HL-60 (cell line): ENCODE results near the gene CTR9.

ENCODE experiments used
- CTCF ChIP-seq: IDR thresholded peaks from one replicate; pipeline ENCODE4 v1.5.1; 2011; ENCODE audit warnings: low read length, control low read depth, inconsistent platforms; ENCODE audit not compliant: insufficient read depth
- GABPA ChIP-seq: IDR thresholded peaks from 2 replicates; pipeline ENCODE4 v1.6.1; 2012; ENCODE audit warnings: low read depth
- POLR2AphosphoS5 ChIP-seq: IDR thresholded peaks from 2 replicates; pipeline ENCODE4 v1.6.1; 2012; ENCODE audit warnings: low read depth
- REST ChIP-seq: IDR thresholded peaks from 2 replicates; pipeline ENCODE4 v1.6.1; 2012; ENCODE audit warnings: low read depth; ENCODE audit not compliant: insufficient replicate concordance
- SPI1 ChIP-seq: IDR thresholded peaks from 2 replicates; pipeline ENCODE4 v1.6.1; 2012; ENCODE audit warnings: low read depth, mild to moderate bottlenecking, borderline replicate concordance

- TF ChIP-seq CTCF = no peak
- no peak for TF ChIP-seq POLR2AphosphoS5
- TF ChIP-seq REST = no peak
- TF ChIP-seq SPI1 = no peak
- TF ChIP-seq GABPA = no peak
Measured at GRCh38 chr11:10828402-10828801, 77.4 kb downstream of the CTR9 start.
